Left ventricle myocardium inferior (tissue), 1 donor: ENCODE results near the gene LHFPL3. TPM values are rescaled to one million over a fixed set of nuclear protein-coding genes. Genes with fewer than 3 reads are reported as not detected.

ENCODE experiments used
- DNase-seq: peaks from one replicate; pipeline ENCODE4 v3.0.0-alpha.2; 2020
- H3K27ac ChIP-seq: fragments of 200-600 bp; replicated peaks from 2 replicates; pipeline ENCODE4 v1.8.0; 2021
- H3K27me3 ChIP-seq: fragments of 200-600 bp; 2 replicates; pipeline ENCODE4 v1.8.0; 2021; ENCODE audit warnings: low read depth
- H3K36me3 ChIP-seq: fragments of 200-600 bp; 2 replicates; pipeline ENCODE4 v1.8.0; 2021
- H3K4me1 ChIP-seq: fragments of 200-600 bp; 2 replicates; pipeline ENCODE4 v1.8.0; 2021
- H3K4me3 ChIP-seq: fragments of 200-600 bp; 2 replicates; pipeline ENCODE4 v1.8.0; 2021; ENCODE audit warnings: mild to moderate bottlenecking, moderate library complexity
- H3K9me3 ChIP-seq: fragments of 200-600 bp; replicated peaks from 2 replicates; pipeline ENCODE4 v1.8.0; 2021
- CTCF ChIP-seq: fragments of 200-600 bp; IDR thresholded peaks from 2 replicates; pipeline ENCODE4 v1.8.0; 2021; ENCODE audit warnings: antibody characterized with exemption, mild to moderate bottlenecking, borderline replicate concordance
- intact Hi-C: fragments of 100-400 bp; cut with micrococcal nuclease; formaldehyde crosslinking; loops from one replicate; pipeline ENCODE4 v1.11.0; 2022
- total RNA-seq: library from RNA; stranded (reverse); fragmentation: NEBNext Ultra II Directional; extraction: Animal tissue kit (Norgen Biotek cat#: 25700); gene quantifications from one replicate; pipeline ENCODE4 v1.2.1, GENCODE V29; 2021
- donor health status: DM: no; HTN: yes; CAD: no; lungs with severe emphysema.

LHFPL3 gene
- total RNA-seq, 1 donor from 2014 or later: not detected

GRCh38 chr7:104794154-104794553 is 465.8 kb downstream of the LHFPL3 start:
- no peak for DNase-seq
- Histone ChIP-seq H3K36me3 (no peaks in the 10 kb centered on the region), H3K27ac (no peak overlapping the region), H3K4me3 (no peak overlapping the region), H3K27me3 (peaks cover 43% of the 10 kb centered on the region), H3K4me1 (no peaks in the 10 kb centered on the region), H3K9me3 (no peaks in the 10 kb centered on the region)
- no peak for TF ChIP-seq CTCF
- intact Hi-C loops: no loop called here

GRCh38 chr7:104794589-104794988 is 466.2 kb downstream of the LHFPL3 start:
- TF ChIP-seq CTCF: no peak
- H3K36me3 ChIP-seq: no peaks in the 10 kb centered on the region
- no peak overlapping the region for H3K4me3 ChIP-seq
- H3K9me3 ChIP-seq: no peaks in the 10 kb centered on the region
- peaks cover 43% of the 10 kb centered on the region for H3K27me3 ChIP-seq
- DNase-seq: no peak
- H3K27ac ChIP-seq: no peak overlapping the region
- intact Hi-C loops: no loop called here
- H3K4me1 ChIP-seq: no peaks in the 10 kb centered on the region

- Histone ChIP-seq H3K9me3 (no peaks in the 10 kb centered on the region), H3K4me1 (no peaks in the 10 kb centered on the region), H3K4me3 (no peak overlapping the region), H3K27me3 (peaks cover 43% of the 10 kb centered on the region), H3K27ac (no peak overlapping the region), H3K36me3 (no peaks in the 10 kb centered on the region)
- no peak for DNase-seq
- intact Hi-C loops: no loop called here
- TF ChIP-seq CTCF: no peak
These were observed 466.7 kb downstream of the LHFPL3 start for GRCh38 chr7:104795086-104795485.

GRCh38 chr7:104795616-104796398 is 467.4 kb downstream of the LHFPL3 start:
- no peak for TF ChIP-seq CTCF
- Histone ChIP-seq H3K27me3 (peaks cover 43% of the 10 kb centered on the region), H3K4me3 (no peak overlapping the region), H3K27ac (no peak overlapping the region), H3K4me1 (no peaks in the 10 kb centered on the region), H3K9me3 (no peaks in the 10 kb centered on the region), H3K36me3 (no peaks in the 10 kb centered on the region)
- intact Hi-C loops: no loop called here
- no peak for DNase-seq

- TF ChIP-seq CTCF: no peak
- intact Hi-C loops: no loop called here
- H3K9me3 ChIP-seq: no peaks in the 10 kb centered on the region
- H3K4me3 ChIP-seq: no peak overlapping the region
- H3K36me3 ChIP-seq: no peaks in the 10 kb centered on the region
- H3K27me3 ChIP-seq: peaks cover 31% of the 10 kb centered on the region
- no peak overlapping the region for H3K27ac ChIP-seq
- no peaks in the 10 kb centered on the region for H3K4me1 ChIP-seq
- DNase-seq: no peak
These were observed 471.9 kb downstream of the LHFPL3 start for GRCh38 chr7:104800307-104800706.
